GM12878 (cell line): ENCODE data around the gene TPD52L2. TPM values are rescaled to one million over a fixed set of nuclear protein-coding genes. Genes with fewer than 3 reads are reported as not detected.
A peak's percentile ranks its signal among the peaks of the same experiment; 100 is the strongest.

Experiments
- ATF3 ChIP-seq: IDR thresholded peaks from 2 replicates; pipeline ENCODE4 v1.6.1; 2011; ENCODE audit warnings: low read depth, mild to moderate bottlenecking, low read length, moderate library complexity, borderline replicate concordance; ENCODE audit errors: extremely low read depth
- BACH1 ChIP-seq: fragments of 450-650 bp; IDR thresholded peaks from 2 replicates; pipeline ENCODE4 v1.6.1; 2017; ENCODE audit warnings: mild to moderate bottlenecking, borderline replicate concordance
- CTCF ChIP-seq, 3 experiments: IDR thresholded peaks in 2 of 3; conservative IDR thresholded peaks in 1 of 3; 2 replicates each; pipeline ENCODE4 v1.5.1; 2011; ENCODE audit warnings: low read depth in 3 of 3, low read length in 3 of 3, mild to moderate bottlenecking in 3 of 3, control low read depth in 2 of 3, moderate library complexity in 2 of 3, inconsistent platforms in 1 of 3, mixed read lengths in 1 of 3; ENCODE audit not compliant: control insufficient read depth in 2 of 3, insufficient read depth in 1 of 3; ENCODE audit errors: extremely low read depth in 1 of 3
- CUX1 ChIP-seq: IDR thresholded peaks from 2 replicates; pipeline ENCODE4 v1.6.1; 2012; ENCODE audit warnings: improper control_type of control experiment, low read depth, low read length; ENCODE audit not compliant: insufficient replicate concordance
- EZH2 ChIP-seq: IDR thresholded peaks from 2 replicates; pipeline ENCODE4 v1.6.1; 2012; ENCODE audit warnings: low read depth, mild to moderate bottlenecking, control low read depth, inconsistent platforms, low read length, borderline replicate concordance; ENCODE audit not compliant: control insufficient read depth
- FOS ChIP-seq: IDR thresholded peaks from 3 replicates; pipeline ENCODE4 v1.6.1; 2011; ENCODE audit warnings: borderline replicate concordance; ENCODE audit not compliant: insufficient read length; ENCODE audit errors: extremely low read depth
- KLF5 ChIP-seq: fragments of 450-650 bp; IDR thresholded peaks from 2 replicates; pipeline ENCODE4 v1.6.1; 2014; ENCODE audit warnings: mild to moderate bottlenecking; ENCODE audit not compliant: partially characterized antibody
- MEF2B ChIP-seq: fragments of 450-650 bp; IDR thresholded peaks from 2 replicates; pipeline ENCODE4 v1.6.1; 2018; ENCODE audit warnings: mild to moderate bottlenecking, moderate library complexity; ENCODE audit not compliant: partially characterized antibody, poor library complexity, severe bottlenecking
- MXI1 ChIP-seq: fragments of 150-350 bp; IDR thresholded peaks from 2 replicates; pipeline ENCODE4 v1.6.1; 2011; ENCODE audit warnings: low read depth, mild to moderate bottlenecking, inconsistent platforms, low read length, improper control_type of control experiment
- NFIC ChIP-seq: IDR thresholded peaks from 2 replicates; pipeline ENCODE4 v1.6.1; 2012; ENCODE audit warnings: low read depth, mild to moderate bottlenecking, inconsistent platforms, low read length, moderate library complexity
- NFXL1 ChIP-seq: fragments of 450-650 bp; IDR thresholded peaks from 2 replicates; pipeline ENCODE4 v1.6.1; 2017; ENCODE audit warnings: antibody characterized with exemption, mild to moderate bottlenecking, borderline replicate concordance
- PKNOX1 ChIP-seq: fragments of 450-650 bp; IDR thresholded peaks from 2 replicates; pipeline ENCODE4 v1.6.1; 2016; ENCODE audit warnings: mild to moderate bottlenecking
- POLR2A ChIP-seq: IDR thresholded peaks from 2 replicates; pipeline ENCODE4 v1.6.1; 2011; ENCODE audit warnings: low read depth, mild to moderate bottlenecking, low read length
- RB1 ChIP-seq: fragments of 450-650 bp; formaldehyde crosslinking; IDR thresholded peaks from 2 replicates; pipeline ENCODE4 v1.6.1; 2017; ENCODE audit warnings: mild to moderate bottlenecking, borderline replicate concordance
- RUNX3 ChIP-seq: IDR thresholded peaks from 2 replicates; pipeline ENCODE4 v1.6.1; 2012; ENCODE audit warnings: low read length, inconsistent platforms
- SIX5 ChIP-seq: IDR thresholded peaks from 2 replicates; pipeline ENCODE4 v1.6.1; 2011; ENCODE audit warnings: mild to moderate bottlenecking, low read depth, low read length, moderate library complexity; ENCODE audit not compliant: severe bottlenecking
- TCF12 ChIP-seq: IDR thresholded peaks from 2 replicates; pipeline ENCODE4 v1.6.1; 2011; ENCODE audit warnings: low read depth, mild to moderate bottlenecking, low read length
- ZNF217 ChIP-seq: fragments of 450-650 bp; IDR thresholded peaks from 2 replicates; pipeline ENCODE4 v1.6.1; 2017; ENCODE audit warnings: antibody characterized with exemption, mild to moderate bottlenecking
- ZNF622 ChIP-seq: fragments of 450-650 bp; IDR thresholded peaks from 2 replicates; pipeline ENCODE4 v1.6.1; 2017; ENCODE audit warnings: mild to moderate bottlenecking, inconsistent platforms
- ZZZ3 ChIP-seq: IDR thresholded peaks from 2 replicates; pipeline ENCODE4 v1.6.1; 2011; ENCODE audit warnings: low read depth; ENCODE audit not compliant: control insufficient read depth, insufficient read length
- polyA plus RNA-seq, 11 experiments: library from polyadenylated mRNA; depleted of rRNA in 4 of 11; unstranded in 6 of 11; stranded (reverse) in 5 of 11; fragments of >200 nt; fragmentation: Nextera tagmentation in 4 of 11; fragmentation: Illumina TruSeq in 1 of 11; extraction: Ambion mirVana in 4 of 11; extraction: Trizol in 1 of 11; gene quantifications; 1 replicate in 1 of 11; 2 replicates in 10 of 11; pipeline versions ENCODE4 v1.2.1 to v1.2.3, GENCODE V29; 2011 to 2016; ENCODE audit warnings: inconsistent platforms in 2 of 11, missing spikeins in 2 of 11, low read depth in 1 of 11
- total RNA-seq, 4 experiments: library from RNA; depleted of rRNA in 3 of 4; stranded (reverse); fragments of >200 nt in 3 of 4; fragmentation: Illumina TruSeq in 1 of 4; extraction: Trizol in 1 of 4; gene quantifications; 2 replicates each; pipeline versions ENCODE4 v1.2.1 to v1.2.3, GENCODE V29; 2013 to 2021

TPD52L2 gene
- total and polyA plus RNA-seq, 10 of the 15 experiments (the other 5 are each of a cell fraction or from before 2014, with no cell fraction given) = 1.6 to 71.0 (median 46.3) TPM

- peak; percentile 86 for TF ChIP-seq ATF3
- TF ChIP-seq ZZZ3 = no peak
- no peak for TF ChIP-seq ZNF622
- peak; percentile 68 for TF ChIP-seq FOS
- peak; percentile 71 for TF ChIP-seq PKNOX1
- peak; percentile 19; the same call in 1 of the 2 replicates for TF ChIP-seq RB1
- TF ChIP-seq MEF2B = no peak
- TF ChIP-seq CUX1 = no peak
- no peak for TF ChIP-seq ZNF217
- no peak for TF ChIP-seq NFXL1
- TF ChIP-seq MXI1 = peak; percentile 92
- no peak for TF ChIP-seq NFIC
- TF ChIP-seq EZH2 = no peak
- TF ChIP-seq KLF5 = peak; percentile 6
- no peak for TF ChIP-seq CTCF (IDR thresholded peaks at IDR 0.05 in 2 of 3, conservative IDR thresholded peaks at IDR 0.05 in 1 of 3; ENCODE audit: control insufficient read depth in 2 of 3, extremely low read depth in 1 of 3, insufficient read depth in 1 of 3, low read depth in 3 of 3, low read length in 3 of 3)
- TF ChIP-seq BACH1 = peak; percentile 35; the same call in 1 of the 2 replicates
- peak; percentile 48; the same call in 1 of the 2 replicates for TF ChIP-seq TCF12
- peak; percentile 96 for TF ChIP-seq POLR2A
- TF ChIP-seq RUNX3 = peak; percentile 34; the same call in 1 of the 2 replicates
- peak; percentile 50 for TF ChIP-seq SIX5
Observed at GRCh38 chr20:63864978-63865640, at the start of gene TPD52L2 (continued).
